ENCODE data around the gene VAT1L. TPM values are rescaled to one million over a fixed set of nuclear protein-coding genes. Genes with fewer than 3 reads are reported as not detected.

The VAT1L gene
- polyA plus RNA-seq, 2 donors, result 0.04 to 0.13 TPM

Other genes with a start within 250 kb of the VAT1L start
- gene NUDT7, start 66.0 kb upstream of the VAT1L start, polyA plus RNA-seq, result 1 to 10 TPM; 6.5 to 6.6 TPM
- gene CLEC3A, start 234.0 kb downstream of the VAT1L start, polyA plus RNA-seq, result under 1 TPM in 1 of 2 donors, not detected in 1; 0.04 TPM